ENCODE measurements around the gene DNAJC18. TPM values are rescaled to one million over a fixed set of nuclear protein-coding genes. Genes with fewer than 3 reads are reported as not detected.
A peak's percentile ranks its signal among the peaks of the same experiment; 100 is the strongest.
"Not testable (repeated sequence)": the region's sequence is repeated elsewhere in the genome, so short reads cannot be mapped to it uniquely, and the experiment has no call there.

Gene DNAJC18
- total RNA-seq (10 to 100 TPM in 9 of 10 donors, 1 to 10 TPM in 1; 9.5 to 21.1 (median 14.1) TPM), polyA plus RNA-seq (10 to 100 TPM in 1 of 2 donors, 1 to 10 TPM in 1; 3.4 to 12.7 TPM)
- long read RNA-seq, donor 1, full-length matches to known transcripts, result 4 of 7 reads
- long read RNA-seq, donor 1, partial matches to known transcripts, result 0 of 7 reads
- long read RNA-seq, donor 1, other reads (novel, unspliced or antisense), result 3 of 7 reads
- long read RNA-seq, donor 2, full-length matches to known transcripts, result 17 of 19 reads
- long read RNA-seq, donor 2, partial matches to known transcripts, result 0 of 19 reads
- long read RNA-seq, donor 2, other reads (novel, unspliced or antisense), result 2 of 19 reads
- long read RNA-seq, donor 3, full-length matches to known transcripts, result 28 of 36 reads
- long read RNA-seq, donor 3, partial matches to known transcripts, result 0 of 36 reads
- long read RNA-seq, donor 3, other reads (novel, unspliced or antisense), result 8 of 36 reads

GRCh38 chr5:139439013-139439903 is at the start of gene DNAJC18:
TSS of gene DNAJC18 (minus strand) at chr5:139439525. CDS start at chr5:139439445, 80 bp downstream.
- peak; percentile 94 to 95 for DNase-seq
- H3K27me3 ChIP-seq, result no peaks in the 10 kb centered on the region
- ATAC-seq, result peak; percentile 98 to 99 (median 99)
- peaks cover 0 to 22% (median 12%) of the 10 kb centered on the region in 9 donors for H3K4me1 ChIP-seq
- H3K4me3 ChIP-seq, result peak within 1 kb of the TSS; percentile 47 to 95 (median 78)
- 3% methylated on average over 49 of the region's 49 CpGs for WGBS, 2 donors
- H3K36me3 ChIP-seq, result peaks cover 0 to 32% (median 9%) of the 10 kb centered on the region in 9 donors
- TF ChIP-seq, protein P1, sequence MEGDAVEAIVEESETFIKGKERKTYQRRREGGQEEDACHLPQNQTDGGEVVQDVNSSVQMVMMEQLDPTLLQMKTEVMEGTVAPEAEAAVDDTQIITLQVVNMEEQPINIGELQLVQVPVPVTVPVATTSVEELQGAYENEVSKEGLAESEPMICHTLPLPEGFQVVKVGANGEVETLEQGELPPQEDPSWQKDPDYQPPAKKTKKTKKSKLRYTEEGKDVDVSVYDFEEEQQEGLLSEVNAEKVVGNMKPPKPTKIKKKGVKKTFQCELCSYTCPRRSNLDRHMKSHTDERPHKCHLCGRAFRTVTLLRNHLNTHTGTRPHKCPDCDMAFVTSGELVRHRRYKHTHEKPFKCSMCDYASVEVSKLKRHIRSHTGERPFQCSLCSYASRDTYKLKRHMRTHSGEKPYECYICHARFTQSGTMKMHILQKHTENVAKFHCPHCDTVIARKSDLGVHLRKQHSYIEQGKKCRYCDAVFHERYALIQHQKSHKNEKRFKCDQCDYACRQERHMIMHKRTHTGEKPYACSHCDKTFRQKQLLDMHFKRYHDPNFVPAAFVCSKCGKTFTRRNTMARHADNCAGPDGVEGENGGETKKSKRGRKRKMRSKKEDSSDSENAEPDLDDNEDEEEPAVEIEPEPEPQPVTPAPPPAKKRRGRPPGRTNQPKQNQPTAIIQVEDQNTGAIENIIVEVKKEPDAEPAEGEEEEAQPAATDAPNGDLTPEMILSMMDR (IDR thresholded peaks at IDR 0.05), result no peak
- H3K9me3 ChIP-seq, result no peaks in the 10 kb centered on the region
- intact Hi-C loops (cut with DNase I), result loop anchor here in 1 of 10 donors (5.0 kb wide), 1 partner anchor 43 kb away; the partner anchor contains the start of gene STING1
- peak within 1 kb of the TSS; percentile 85 to 98 (median 92) for H3K27ac ChIP-seq

GRCh38 chr5:139488260-139488659 is 48.9 kb upstream of the DNAJC18 start:
- H3K9me3 ChIP-seq, result no peaks in the 10 kb centered on the region
- H3K4me1 ChIP-seq, result peaks cover 9 to 48% (median 34%) of the 10 kb centered on the region in 9 donors
- 66 to 73% methylated on average over 3 of the region's 3 CpGs for WGBS, 2 donors
- DNase-seq, result peak; percentile 39 to 49
- no peaks in the 10 kb centered on the region for H3K27me3 ChIP-seq
- no peak overlapping the region for H3K4me3 ChIP-seq
- no peaks in the 10 kb centered on the region for H3K36me3 ChIP-seq
- ATAC-seq, result peak in 7 of 8 donors; percentile 38 to 69 (median 52)
- peak overlapping the region in 7 of 10 donors; percentile 10 to 77 (median 65) for H3K27ac ChIP-seq
- TF ChIP-seq, protein P1 (IDR thresholded peaks at IDR 0.05), result no peak
- intact Hi-C loops (cut with DNase I), result no loop called here

DNA sequence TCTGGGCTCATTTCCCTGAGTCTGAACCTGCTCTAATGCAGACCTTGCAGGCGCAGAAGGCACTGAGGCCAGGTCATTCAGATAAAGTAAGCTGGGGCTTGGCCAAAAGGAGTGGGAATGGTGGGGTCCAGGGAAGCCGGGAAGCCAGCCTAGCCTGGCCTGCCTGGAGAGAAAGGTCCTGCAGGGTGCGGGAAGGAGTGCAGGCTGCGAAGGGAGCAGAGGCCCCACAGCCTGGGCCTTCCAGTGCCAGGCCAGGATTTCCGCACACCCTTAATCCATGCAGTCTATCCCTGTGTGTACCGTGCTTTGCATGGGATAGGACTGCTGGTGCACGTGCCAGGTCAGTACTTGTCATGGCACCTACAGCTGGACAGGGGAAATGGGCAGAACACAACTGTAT is 46.9 kb upstream of the DNAJC18 start:
- ATAC-seq (no peak), DNase-seq (no peak)
- intact Hi-C loops (cut with DNase I), result no loop called here
- H3K27me3 ChIP-seq, result no peaks in the 10 kb centered on the region
- H3K36me3 ChIP-seq, result no peaks in the 10 kb centered on the region
- no peak overlapping the region for H3K27ac ChIP-seq
- H3K9me3 ChIP-seq, result no peaks in the 10 kb centered on the region
- TF ChIP-seq, protein P1 (IDR thresholded peaks at IDR 0.05), result no peak
- peaks cover 10 to 58% (median 41%) of the 10 kb centered on the region in 9 donors for H3K4me1 ChIP-seq
- H3K4me3 ChIP-seq, result no peak overlapping the region
- WGBS, 2 donors, result 79 to 86% methylated on average over 7 of the region's 7 CpGs

GRCh38 chr5:139482890-139483208 is 43.5 kb upstream of the DNAJC18 start:
- WGBS, 2 donors, result 53 to 56% methylated on average over 6 of the region's 6 CpGs
- H3K4me1 ChIP-seq, result peaks cover 16 to 75% (median 56%) of the 10 kb centered on the region in 9 donors
- peak overlapping the region; percentile 89 to 97 (median 96) for H3K27ac ChIP-seq
- ATAC-seq, H3K9me3 ChIP-seq, DNase-seq, H3K27me3 ChIP-seq: not testable (repeated sequence)
- intact Hi-C loops (cut with DNase I), result loop anchor here in 2 of 10 donors (5.0 kb wide), 2 partner anchors 34 to 46 kb away; partner anchors contain the start of gene DNAJC18 (in 1 of the 2)
- peak overlapping the region in 9 of 10 donors; percentile 42 to 71 (median 60) for H3K4me3 ChIP-seq
- peaks cover 0 to 31% (median 21%) of the 10 kb centered on the region in 9 donors for H3K36me3 ChIP-seq
